Body of pancreas (tissue), 4 donors: ENCODE results near the gene DAB1.

Experiments used
- POLR2A ChIP-seq, 3 donors: fragments of 450-650 bp; IDR thresholded peaks; one replicate each; pipeline ENCODE4 v1.6.1; 2016; ENCODE audit warnings: antibody characterized with exemption in 3 of 3, mild to moderate bottlenecking in 2 of 3
- TF ChIP-seq, protein P1 (sequence below), 7 experiments: fragments of 450-650 bp in 4 of 7; fragments of 200-600 bp in 3 of 7; sonication (generic) in 3 of 7; IDR thresholded peaks; one replicate each; pipeline ENCODE4 v1.5.1; 2016 to 2019; ENCODE audit warnings: antibody characterized with exemption in 7 of 7

DNA sequence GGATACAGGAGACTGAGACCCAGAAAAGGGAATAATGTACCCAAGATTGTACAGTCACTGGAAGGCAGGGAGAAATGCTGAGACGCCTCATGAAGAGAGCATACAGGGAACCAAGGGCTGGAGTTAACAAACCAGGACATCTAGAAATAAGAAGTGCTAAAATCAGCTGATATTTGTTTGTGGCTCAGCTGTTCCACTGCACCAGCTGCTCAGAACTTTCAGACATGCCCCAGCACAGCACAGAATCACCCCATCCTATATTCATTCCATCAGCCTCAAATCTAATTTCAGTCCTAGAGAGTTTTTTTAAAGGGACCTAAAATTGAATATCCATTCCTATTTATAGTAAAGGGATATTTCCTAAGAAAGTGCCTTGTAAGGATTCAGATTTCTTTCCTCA, 60.2 kb downstream of the DAB1 start:
- TF ChIP-seq, protein P1, sequence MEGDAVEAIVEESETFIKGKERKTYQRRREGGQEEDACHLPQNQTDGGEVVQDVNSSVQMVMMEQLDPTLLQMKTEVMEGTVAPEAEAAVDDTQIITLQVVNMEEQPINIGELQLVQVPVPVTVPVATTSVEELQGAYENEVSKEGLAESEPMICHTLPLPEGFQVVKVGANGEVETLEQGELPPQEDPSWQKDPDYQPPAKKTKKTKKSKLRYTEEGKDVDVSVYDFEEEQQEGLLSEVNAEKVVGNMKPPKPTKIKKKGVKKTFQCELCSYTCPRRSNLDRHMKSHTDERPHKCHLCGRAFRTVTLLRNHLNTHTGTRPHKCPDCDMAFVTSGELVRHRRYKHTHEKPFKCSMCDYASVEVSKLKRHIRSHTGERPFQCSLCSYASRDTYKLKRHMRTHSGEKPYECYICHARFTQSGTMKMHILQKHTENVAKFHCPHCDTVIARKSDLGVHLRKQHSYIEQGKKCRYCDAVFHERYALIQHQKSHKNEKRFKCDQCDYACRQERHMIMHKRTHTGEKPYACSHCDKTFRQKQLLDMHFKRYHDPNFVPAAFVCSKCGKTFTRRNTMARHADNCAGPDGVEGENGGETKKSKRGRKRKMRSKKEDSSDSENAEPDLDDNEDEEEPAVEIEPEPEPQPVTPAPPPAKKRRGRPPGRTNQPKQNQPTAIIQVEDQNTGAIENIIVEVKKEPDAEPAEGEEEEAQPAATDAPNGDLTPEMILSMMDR (IDR thresholded peaks at IDR 0.05) = no peak
- TF ChIP-seq POLR2A (IDR thresholded peaks at IDR 0.05) = no peak
